Dendritic cell treated with granulocyte-macrophage colony-stimulating factor and Interleukin-4, amounts not matched to agents 40 ng/mL and 50 ng/mL, for 4 days (primary cell): ENCODE results near the gene TMEM150C.

Experiments used
- H3K27ac Mint-ChIP-seq: one replicate; pipeline ENCODE4 v1.8.0; 2022; ENCODE audit warnings: mild to moderate bottlenecking, mixed read lengths
- H3K27me3 Mint-ChIP-seq: one replicate; pipeline ENCODE4 v1.8.0; 2022; ENCODE audit warnings: mild to moderate bottlenecking, mixed read lengths
- H3K36me3 Mint-ChIP-seq: one replicate; pipeline ENCODE4 v1.8.0; 2022; ENCODE audit warnings: low read depth, mixed read lengths
- H3K4me1 Mint-ChIP-seq: one replicate; pipeline ENCODE4 v1.8.0; 2022; ENCODE audit warnings: low read depth, mixed read lengths
- H3K4me3 Mint-ChIP-seq: one replicate; pipeline ENCODE4 v1.8.0; 2022; ENCODE audit warnings: mild to moderate bottlenecking, moderate library complexity, mixed read lengths
- H3K9me3 Mint-ChIP-seq: one replicate; pipeline ENCODE4 v1.8.0; 2022; ENCODE audit warnings: mixed read lengths
- intact Hi-C: fragments of 100-400 bp; cut with micrococcal nuclease; formaldehyde crosslinking; loops from one replicate; pipeline ENCODE4 v1.15.0; 2022

The TMEM150C gene

GRCh38 chr4:82561786-82562563 is at the start of gene TMEM150C:
TSS of gene TMEM150C (minus strand) at chr4:82561988. CDS start at chr4:82504657, 57,331 bp downstream.
- H3K27me3 Mint-ChIP-seq = peaks cover 60% of the 10 kb centered on the region
- intact Hi-C loops = no loop called here
- H3K4me1 Mint-ChIP-seq = peaks cover 13% of the 10 kb centered on the region
- H3K9me3 Mint-ChIP-seq = no peaks in the 10 kb centered on the region
- no peaks in the 10 kb centered on the region for H3K36me3 Mint-ChIP-seq
- H3K27ac Mint-ChIP-seq = no peak within 1 kb of the TSS
- peak within 1 kb of the TSS; percentile 69 for H3K4me3 Mint-ChIP-seq

GRCh38 chr4:82611527-82611926 is 49.7 kb upstream of the TMEM150C start:
- no peaks in the 10 kb centered on the region for H3K4me1 Mint-ChIP-seq
- H3K36me3 Mint-ChIP-seq = no peaks in the 10 kb centered on the region
- intact Hi-C loops = no loop called here
- H3K9me3 Mint-ChIP-seq = no peaks in the 10 kb centered on the region
- H3K27ac Mint-ChIP-seq = no peak overlapping the region
- H3K27me3 Mint-ChIP-seq = no peaks in the 10 kb centered on the region
- no peak overlapping the region for H3K4me3 Mint-ChIP-seq

- Mint-ChIP-seq H3K4me3 (no peak overlapping the region), H3K36me3 (no peaks in the 10 kb centered on the region), H3K27me3 (no peaks in the 10 kb centered on the region), H3K4me1 (no peaks in the 10 kb centered on the region), H3K27ac (no peak overlapping the region), H3K9me3 (no peaks in the 10 kb centered on the region)
- intact Hi-C loops = no loop called here
These were observed 48.3 kb upstream of the TMEM150C start for GRCh38 chr4:82610041-82610440.

GRCh38 chr4:82606622-82607021 is 44.8 kb upstream of the TMEM150C start:
- Mint-ChIP-seq H3K27ac (no peak overlapping the region), H3K4me3 (no peak overlapping the region), H3K36me3 (no peaks in the 10 kb centered on the region), H3K27me3 (no peaks in the 10 kb centered on the region), H3K4me1 (no peaks in the 10 kb centered on the region), H3K9me3 (no peaks in the 10 kb centered on the region)
- intact Hi-C loops = no loop called here

- no peak overlapping the region for H3K27ac Mint-ChIP-seq
- H3K36me3 Mint-ChIP-seq = no peaks in the 10 kb centered on the region
- H3K9me3 Mint-ChIP-seq = no peaks in the 10 kb centered on the region
- H3K4me1 Mint-ChIP-seq = no peaks in the 10 kb centered on the region
- intact Hi-C loops = no loop called here
- H3K27me3 Mint-ChIP-seq = no peaks in the 10 kb centered on the region
- no peak overlapping the region for H3K4me3 Mint-ChIP-seq
These were observed 42.7 kb upstream of the TMEM150C start for GRCh38 chr4:82604522-82604921.

- H3K4me3 Mint-ChIP-seq = no peak overlapping the region
- no peaks in the 10 kb centered on the region for H3K4me1 Mint-ChIP-seq
- H3K9me3 Mint-ChIP-seq = no peaks in the 10 kb centered on the region
- H3K36me3 Mint-ChIP-seq = no peaks in the 10 kb centered on the region
- no peak overlapping the region for H3K27ac Mint-ChIP-seq
- intact Hi-C loops = no loop called here
- H3K27me3 Mint-ChIP-seq = no peaks in the 10 kb centered on the region
These were observed 39.6 kb upstream of the TMEM150C start for GRCh38 chr4:82601242-82602015.

GRCh38 chr4:82599336-82599735 is 37.5 kb upstream of the TMEM150C start:
- Mint-ChIP-seq H3K36me3 (no peaks in the 10 kb centered on the region), H3K4me1 (no peaks in the 10 kb centered on the region), H3K27me3 (no peaks in the 10 kb centered on the region), H3K9me3 (no peaks in the 10 kb centered on the region), H3K4me3 (no peak overlapping the region), H3K27ac (no peak overlapping the region)
- intact Hi-C loops = no loop called here

GRCh38 chr4:82594456-82594855 is 32.7 kb upstream of the TMEM150C start:
- peaks cover 2% of the 10 kb centered on the region for H3K27me3 Mint-ChIP-seq
- H3K9me3 Mint-ChIP-seq = no peaks in the 10 kb centered on the region
- no peak overlapping the region for H3K27ac Mint-ChIP-seq
- H3K4me3 Mint-ChIP-seq = no peak overlapping the region
- intact Hi-C loops = no loop called here
- H3K36me3 Mint-ChIP-seq = no peaks in the 10 kb centered on the region
- no peaks in the 10 kb centered on the region for H3K4me1 Mint-ChIP-seq

- peaks cover 2% of the 10 kb centered on the region for H3K27me3 Mint-ChIP-seq
- H3K9me3 Mint-ChIP-seq = no peaks in the 10 kb centered on the region
- H3K36me3 Mint-ChIP-seq = no peaks in the 10 kb centered on the region
- no peaks in the 10 kb centered on the region for H3K4me1 Mint-ChIP-seq
- no peak overlapping the region for H3K27ac Mint-ChIP-seq
- no peak overlapping the region for H3K4me3 Mint-ChIP-seq
- intact Hi-C loops = no loop called here
These were observed 31.6 kb upstream of the TMEM150C start for GRCh38 chr4:82593411-82593810.

- no peaks in the 10 kb centered on the region for H3K36me3 Mint-ChIP-seq
- H3K4me3 Mint-ChIP-seq = no peak overlapping the region
- H3K9me3 Mint-ChIP-seq = no peaks in the 10 kb centered on the region
- H3K27ac Mint-ChIP-seq = no peak overlapping the region
- intact Hi-C loops = no loop called here
- H3K27me3 Mint-ChIP-seq = peaks cover 2% of the 10 kb centered on the region
- no peaks in the 10 kb centered on the region for H3K4me1 Mint-ChIP-seq
These were observed 30.9 kb upstream of the TMEM150C start for GRCh38 chr4:82592639-82593038.

- H3K36me3 Mint-ChIP-seq = no peaks in the 10 kb centered on the region
- H3K27me3 Mint-ChIP-seq = peaks cover 2% of the 10 kb centered on the region
- no peaks in the 10 kb centered on the region for H3K4me1 Mint-ChIP-seq
- H3K27ac Mint-ChIP-seq = no peak overlapping the region
- intact Hi-C loops = no loop called here
- H3K4me3 Mint-ChIP-seq = no peak overlapping the region
- H3K9me3 Mint-ChIP-seq = no peaks in the 10 kb centered on the region
These were observed 29.8 kb upstream of the TMEM150C start for GRCh38 chr4:82591592-82591991.

- Mint-ChIP-seq H3K4me1 (no peaks in the 10 kb centered on the region), H3K9me3 (no peaks in the 10 kb centered on the region), H3K27me3 (peaks cover 2% of the 10 kb centered on the region), H3K27ac (no peak overlapping the region), H3K36me3 (no peaks in the 10 kb centered on the region), H3K4me3 (no peak overlapping the region)
- intact Hi-C loops = no loop called here
These were observed 28.0 kb upstream of the TMEM150C start for GRCh38 chr4:82589756-82590155.

GRCh38 chr4:82588771-82589270 is 27.0 kb upstream of the TMEM150C start:
- Mint-ChIP-seq H3K27me3 (peaks cover 2% of the 10 kb centered on the region), H3K36me3 (no peaks in the 10 kb centered on the region), H3K4me1 (no peaks in the 10 kb centered on the region), H3K9me3 (no peaks in the 10 kb centered on the region), H3K27ac (no peak overlapping the region), H3K4me3 (no peak overlapping the region)
- intact Hi-C loops = no loop called here

GRCh38 chr4:82587826-82588540 is 26.2 kb upstream of the TMEM150C start:
- Mint-ChIP-seq H3K36me3 (no peaks in the 10 kb centered on the region), H3K4me3 (no peak overlapping the region), H3K27me3 (peaks cover 2% of the 10 kb centered on the region), H3K4me1 (no peaks in the 10 kb centered on the region), H3K27ac (no peak overlapping the region), H3K9me3 (no peaks in the 10 kb centered on the region)
- intact Hi-C loops = no loop called here
